ENCODE data around the gene MAN1C1.
A peak's percentile ranks its signal among the peaks of the same experiment; 100 is the strongest.

The MAN1C1 gene

GRCh38 chr1:25620211-25620610, 3.6 kb downstream of the MAN1C1 start:
- Histone ChIP-seq H3K27ac (peak overlapping the region; percentile 45), H2AFZ (ENCODE audit: low read depth) (no peak overlapping the region), H3K79me2 (ENCODE audit: insufficient read depth, low read depth) (peaks cover 57% of the 10 kb centered on the region; the same call in 1 of the 2 replicates), H3K9ac (no peak overlapping the region; the same call in 1 of the 2 replicates), H3K27me3 (ENCODE audit: insufficient read depth, low read depth) (no peaks in the 10 kb centered on the region), H3K36me3 (ENCODE audit: insufficient read depth) (no peaks in the 10 kb centered on the region), H4K20me1 (ENCODE audit: insufficient read depth) (no peaks in the 10 kb centered on the region), H3K4me2 (peak overlapping the region; percentile 89), H3K4me3 (IDR thresholded peaks at IDR 0.05; ENCODE audit: insufficient read depth, low read depth, low read length) (peak overlapping the region; percentile 24), H3K4me1 (ENCODE audit: low read depth, poor library complexity, severe bottlenecking) (peaks cover 81% of the 10 kb centered on the region)
- no peak for TF ChIP-seq CTCF (conservative IDR thresholded peaks at IDR 0.05; ENCODE audit: low read depth, low read length)

- Histone ChIP-seq H3K36me3 (ENCODE audit: insufficient read depth) (no peaks in the 10 kb centered on the region), H3K79me2 (ENCODE audit: insufficient read depth, low read depth) (peaks cover 63% of the 10 kb centered on the region; the same call in 1 of the 2 replicates), H2AFZ (ENCODE audit: low read depth) (no peak overlapping the region), H3K27ac (peak overlapping the region; percentile 45; the same call in 1 of the 2 replicates), H3K9ac (no peak overlapping the region; the same call in 1 of the 2 replicates), H3K27me3 (ENCODE audit: insufficient read depth, low read depth) (no peaks in the 10 kb centered on the region), H3K4me3 (IDR thresholded peaks at IDR 0.05; ENCODE audit: insufficient read depth, low read depth, low read length) (no peak overlapping the region), H3K4me2 (peak overlapping the region; percentile 89), H3K4me1 (ENCODE audit: low read depth, poor library complexity, severe bottlenecking) (peaks cover 81% of the 10 kb centered on the region), H4K20me1 (ENCODE audit: insufficient read depth) (no peaks in the 10 kb centered on the region)
- TF ChIP-seq CTCF (conservative IDR thresholded peaks at IDR 0.05; ENCODE audit: low read depth, low read length), result no peak
Observed at GRCh38 chr1:25620701-25621350, 4.2 kb downstream of the MAN1C1 start.

GRCh38 chr1:25621876-25622275, 5.3 kb downstream of the MAN1C1 start:
- no peak overlapping the region for H2AFZ ChIP-seq (ENCODE audit: low read depth)
- H3K27me3 ChIP-seq (ENCODE audit: insufficient read depth, low read depth), result no peaks in the 10 kb centered on the region
- peaks cover 74% of the 10 kb centered on the region; the same call in 1 of the 2 replicates for H3K79me2 ChIP-seq (ENCODE audit: insufficient read depth, low read depth)
- no peaks in the 10 kb centered on the region for H3K36me3 ChIP-seq (ENCODE audit: insufficient read depth)
- H3K9ac ChIP-seq, result no peak overlapping the region
- H3K4me2 ChIP-seq, result peak overlapping the region; percentile 89; the same call in 1 of the 2 replicates
- no peak for TF ChIP-seq CTCF (conservative IDR thresholded peaks at IDR 0.05; ENCODE audit: low read depth, low read length)
- H4K20me1 ChIP-seq (ENCODE audit: insufficient read depth), result no peaks in the 10 kb centered on the region
- H3K4me3 ChIP-seq (IDR thresholded peaks at IDR 0.05; ENCODE audit: insufficient read depth, low read depth, low read length), result no peak overlapping the region
- peaks cover 79% of the 10 kb centered on the region for H3K4me1 ChIP-seq (ENCODE audit: low read depth, poor library complexity, severe bottlenecking)
- peak overlapping the region; percentile 9; the same call in 1 of the 2 replicates for H3K27ac ChIP-seq

- no peaks in the 10 kb centered on the region for H3K36me3 ChIP-seq (ENCODE audit: insufficient read depth)
- H3K9ac ChIP-seq, result no peak overlapping the region
- TF ChIP-seq CTCF (conservative IDR thresholded peaks at IDR 0.05; ENCODE audit: low read depth, low read length), result no peak
- H2AFZ ChIP-seq (ENCODE audit: low read depth), result no peak overlapping the region
- no peak overlapping the region for H3K4me3 ChIP-seq (IDR thresholded peaks at IDR 0.05; ENCODE audit: insufficient read depth, low read depth, low read length)
- H3K27ac ChIP-seq, result peak overlapping the region; percentile 9; the same call in 1 of the 2 replicates
- no peaks in the 10 kb centered on the region for H4K20me1 ChIP-seq (ENCODE audit: insufficient read depth)
- H3K27me3 ChIP-seq (ENCODE audit: insufficient read depth, low read depth), result no peaks in the 10 kb centered on the region
- peaks cover 79% of the 10 kb centered on the region for H3K4me1 ChIP-seq (ENCODE audit: low read depth, poor library complexity, severe bottlenecking)
- peaks cover 80% of the 10 kb centered on the region; the same call in 1 of the 2 replicates for H3K79me2 ChIP-seq (ENCODE audit: insufficient read depth, low read depth)
- peak overlapping the region; percentile 89 for H3K4me2 ChIP-seq
Observed at GRCh38 chr1:25622531-25622930, 5.9 kb downstream of the MAN1C1 start.
